Fibroblast of skin of right quadriceps (primary cell): ENCODE data around the gene VAC14.
A peak's percentile ranks its signal among the peaks of the same experiment; 100 is the strongest.

Experiments used
- DNase-seq: peaks from one replicate; pipeline ENCODE4 v3.0.0-alpha.2; 2013

Gene VAC14

DNA sequence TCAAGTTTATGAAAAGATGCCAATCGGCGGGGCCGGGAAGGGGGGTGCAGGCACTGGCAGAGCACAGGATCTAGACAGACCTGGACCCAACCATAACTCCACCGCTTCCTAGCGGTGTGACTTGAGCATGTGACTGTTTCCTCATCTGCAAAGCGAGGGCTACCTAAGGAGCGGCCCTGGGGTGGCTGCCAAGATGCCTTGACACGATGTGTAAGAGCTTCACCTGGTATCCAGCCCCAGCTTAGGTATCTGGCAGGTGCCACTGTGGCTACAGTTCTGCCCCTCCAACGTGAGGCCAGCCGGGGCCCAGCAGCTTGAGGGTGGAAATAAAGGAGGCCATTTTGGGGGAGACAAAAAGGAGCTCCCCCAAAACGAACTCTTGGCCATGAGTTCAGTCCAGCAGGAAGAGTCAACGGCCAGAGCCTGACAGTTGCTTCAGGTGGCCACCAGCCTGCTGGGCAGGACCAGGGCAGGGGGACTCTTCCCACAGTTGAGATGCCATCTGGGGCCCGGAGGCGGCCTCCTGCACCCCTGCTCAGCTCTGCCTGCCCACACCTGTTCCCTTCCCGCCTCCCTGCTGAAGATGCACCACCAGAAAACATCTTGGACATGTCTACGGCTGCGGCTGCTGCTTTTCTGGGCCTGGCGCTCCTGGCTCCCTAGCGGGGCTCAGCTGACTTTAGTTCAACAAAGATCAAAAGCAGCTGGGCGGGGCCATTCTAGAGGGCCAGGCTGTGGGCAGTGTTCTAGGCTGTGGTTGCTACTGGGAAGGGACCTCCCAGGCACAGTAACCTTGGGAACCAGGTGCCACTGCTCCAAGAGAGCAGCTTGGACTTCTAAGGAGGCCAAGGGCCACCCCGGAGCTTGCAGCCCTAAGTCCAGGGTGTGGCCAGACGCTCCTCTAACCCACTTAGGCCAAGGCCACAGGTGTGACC, 111.7 kb downstream of the VAC14 start:
- DNase-seq = no peak

DNA sequence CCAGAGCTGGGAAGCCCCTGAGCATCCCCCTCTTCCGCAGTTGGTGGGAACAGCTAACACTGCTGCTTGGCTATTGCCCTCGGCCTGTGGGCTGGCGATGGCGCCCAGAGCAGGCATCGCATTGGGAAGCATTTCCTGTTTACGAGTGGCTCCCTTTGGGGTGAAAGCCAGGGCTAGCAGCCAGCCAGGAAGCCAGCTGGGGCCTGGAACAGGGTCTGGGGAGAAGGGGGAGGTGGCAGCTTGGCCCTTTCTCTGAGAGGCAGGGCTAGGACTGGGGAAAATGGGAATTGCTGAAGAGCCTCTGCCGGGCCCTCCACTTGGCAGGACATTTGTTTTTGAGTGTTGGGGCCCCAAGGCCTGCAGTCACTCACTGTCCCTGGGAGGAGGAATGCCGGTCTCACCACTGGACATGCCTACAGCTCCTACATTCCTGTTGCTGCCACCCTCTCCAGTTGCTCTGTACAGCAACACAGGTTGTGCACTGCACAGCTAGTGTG, 112.7 kb downstream of the VAC14 start:
- peak; percentile 50 for DNase-seq

DNA sequence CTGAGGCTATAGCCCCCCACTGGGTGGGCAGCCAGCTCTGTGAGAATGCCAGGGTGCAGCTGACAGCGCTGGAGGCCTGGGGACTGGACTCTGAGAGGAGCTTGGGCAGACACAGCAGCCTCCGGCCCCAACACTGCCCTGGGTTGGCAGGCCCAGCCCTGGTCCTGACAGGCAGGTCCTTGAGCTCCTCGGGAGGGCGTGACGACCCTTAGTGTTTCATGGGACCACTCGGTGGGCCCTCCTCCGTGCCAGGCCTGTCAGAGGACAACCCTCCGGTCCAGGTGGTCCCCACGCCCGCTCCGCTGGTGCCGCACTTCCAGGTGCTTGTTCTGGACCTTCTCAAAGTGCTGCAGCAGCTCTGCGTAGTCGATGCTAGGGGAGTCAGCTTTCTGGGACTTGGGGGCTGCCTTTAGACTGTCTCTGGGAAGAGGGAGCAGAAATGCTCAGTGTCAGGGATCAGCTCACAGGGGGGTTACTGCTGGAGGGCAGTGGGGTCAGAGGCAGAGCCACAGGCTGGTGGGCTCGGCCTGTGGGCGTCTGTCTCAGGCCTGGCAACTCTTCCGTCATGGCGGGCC, 113.2 kb downstream of the VAC14 start:
- no peak for DNase-seq

DNA sequence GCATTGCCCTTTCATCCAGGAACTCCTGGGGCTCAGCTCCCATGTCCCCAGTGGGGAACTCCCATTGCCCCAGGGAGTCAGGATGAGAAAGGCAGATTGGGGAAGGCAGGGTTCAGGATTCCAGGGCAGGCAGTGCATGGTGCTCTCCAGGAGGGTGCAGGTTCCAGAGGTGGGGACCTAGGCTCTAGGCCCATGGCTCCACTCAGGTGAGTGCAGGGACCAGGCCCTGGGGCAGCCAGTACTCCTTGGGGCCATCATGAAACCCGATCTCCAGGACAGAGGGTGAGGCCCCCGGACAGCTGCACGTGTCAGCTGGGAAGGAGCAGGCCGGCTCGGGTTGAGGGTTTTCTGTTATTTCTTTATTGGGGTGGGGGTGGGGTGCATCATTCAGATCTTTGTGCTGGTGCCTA, 113.9 kb downstream of the VAC14 start:
- DNase-seq = no peak

DNA sequence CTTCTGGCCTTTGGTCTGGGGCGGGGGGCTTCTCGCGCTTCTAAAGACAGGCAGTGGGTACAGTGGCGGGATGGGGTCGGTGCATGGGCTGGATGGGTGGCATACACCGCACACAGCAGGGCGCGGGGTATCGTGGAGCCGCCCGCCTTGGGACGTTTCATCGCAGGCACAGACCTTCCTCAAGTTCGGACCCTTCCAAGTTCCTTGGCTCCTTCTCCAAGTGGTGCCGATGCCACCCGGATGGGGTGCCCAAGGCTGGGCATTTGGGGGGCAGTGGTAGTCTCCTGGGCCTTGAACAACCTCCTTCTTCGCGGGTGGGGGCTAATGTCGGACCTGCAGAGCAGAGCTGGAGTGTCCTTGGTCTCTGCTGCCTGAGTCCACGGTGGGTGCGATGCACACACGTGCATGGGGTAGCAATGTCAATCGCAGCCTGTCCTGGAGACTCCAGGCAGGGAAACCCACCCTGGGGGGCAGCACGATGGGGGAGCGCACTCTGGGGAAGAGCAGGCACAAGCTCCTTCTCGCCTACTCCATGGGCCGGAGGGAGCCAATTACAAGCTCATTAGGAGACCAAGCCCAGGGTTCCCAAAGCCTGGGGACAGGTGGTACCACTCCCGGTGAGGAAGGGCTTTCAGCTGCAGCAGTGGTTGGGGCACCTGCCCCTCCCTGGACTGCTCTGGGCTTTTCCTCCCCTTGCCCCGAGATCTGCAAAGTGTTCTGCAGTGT, 114.4 kb downstream of the VAC14 start:
- no peak for DNase-seq

DNA sequence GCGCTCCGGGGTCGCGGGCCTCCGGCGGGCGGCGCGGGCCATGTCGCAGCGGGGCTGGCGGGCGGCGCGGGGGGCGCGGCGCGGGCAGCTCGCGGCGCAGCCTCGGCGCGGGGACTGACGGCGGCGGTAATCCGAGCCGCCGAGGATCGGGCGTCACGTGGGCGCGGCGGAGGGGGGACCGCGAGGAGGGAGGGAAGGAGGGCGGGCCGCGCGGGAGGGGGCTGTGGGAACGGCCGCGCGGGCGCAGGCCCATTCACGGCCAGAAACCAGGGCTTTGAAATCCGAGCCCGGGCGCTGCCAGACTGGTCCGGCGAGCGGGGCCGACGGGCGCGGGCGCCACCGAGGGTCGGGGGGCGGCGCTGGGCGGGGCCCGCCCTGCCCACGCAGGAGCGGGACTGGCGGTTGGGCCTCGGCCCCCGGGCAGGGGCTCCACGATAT, 115.0 kb downstream of the VAC14 start, which contains the start of gene MTSS2:
Gene MTSS2, minus strand, starts transcription at position 116 of the 438 bp plus-strand sequence. CDS start 262 bp downstream, outside the sequence.
- peak; percentile 86 for DNase-seq

DNA sequence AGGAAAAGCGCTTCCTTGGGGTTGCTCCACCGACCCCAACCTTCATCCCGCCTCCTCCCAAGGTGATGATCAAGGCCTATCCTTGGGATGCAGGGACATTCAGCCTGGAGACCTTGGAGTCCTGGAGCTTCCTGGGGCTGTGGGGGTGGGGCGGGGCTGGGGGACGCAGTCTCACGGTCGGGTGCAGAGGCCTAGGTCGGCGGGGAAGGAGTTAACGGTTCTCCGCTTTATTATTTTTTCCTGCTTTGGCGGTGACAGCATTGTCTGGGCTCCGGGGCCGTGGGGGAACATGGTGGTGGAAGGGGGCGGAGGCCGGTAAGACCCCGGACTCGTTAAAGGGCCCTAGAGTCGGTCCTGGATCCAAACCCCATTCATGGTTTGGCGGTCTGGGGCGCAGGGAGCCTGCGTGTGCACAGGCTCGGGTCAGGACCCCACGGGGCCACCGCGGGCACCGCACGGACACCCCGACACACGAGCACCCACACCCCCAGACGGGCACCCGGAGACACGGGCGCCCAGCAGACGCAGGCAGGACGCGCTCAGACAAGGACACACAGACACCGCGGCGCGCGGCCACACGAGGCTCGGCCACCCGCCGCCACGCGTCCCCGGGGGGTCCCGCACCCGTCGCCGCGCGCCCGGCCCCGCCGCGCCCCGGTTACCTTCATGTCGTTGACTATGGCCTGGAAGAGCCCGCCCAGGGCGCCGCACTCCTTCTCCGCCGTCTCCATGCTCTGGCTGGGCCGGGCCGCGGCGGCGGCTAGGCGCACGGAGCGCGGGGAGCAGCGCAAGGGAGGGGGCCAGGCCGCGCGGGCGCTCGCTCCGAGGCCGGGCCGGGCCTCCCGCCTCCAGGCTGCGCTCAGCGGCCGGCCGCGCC, 115.7 kb downstream of the VAC14 start:
- DNase-seq = no peak

DNA sequence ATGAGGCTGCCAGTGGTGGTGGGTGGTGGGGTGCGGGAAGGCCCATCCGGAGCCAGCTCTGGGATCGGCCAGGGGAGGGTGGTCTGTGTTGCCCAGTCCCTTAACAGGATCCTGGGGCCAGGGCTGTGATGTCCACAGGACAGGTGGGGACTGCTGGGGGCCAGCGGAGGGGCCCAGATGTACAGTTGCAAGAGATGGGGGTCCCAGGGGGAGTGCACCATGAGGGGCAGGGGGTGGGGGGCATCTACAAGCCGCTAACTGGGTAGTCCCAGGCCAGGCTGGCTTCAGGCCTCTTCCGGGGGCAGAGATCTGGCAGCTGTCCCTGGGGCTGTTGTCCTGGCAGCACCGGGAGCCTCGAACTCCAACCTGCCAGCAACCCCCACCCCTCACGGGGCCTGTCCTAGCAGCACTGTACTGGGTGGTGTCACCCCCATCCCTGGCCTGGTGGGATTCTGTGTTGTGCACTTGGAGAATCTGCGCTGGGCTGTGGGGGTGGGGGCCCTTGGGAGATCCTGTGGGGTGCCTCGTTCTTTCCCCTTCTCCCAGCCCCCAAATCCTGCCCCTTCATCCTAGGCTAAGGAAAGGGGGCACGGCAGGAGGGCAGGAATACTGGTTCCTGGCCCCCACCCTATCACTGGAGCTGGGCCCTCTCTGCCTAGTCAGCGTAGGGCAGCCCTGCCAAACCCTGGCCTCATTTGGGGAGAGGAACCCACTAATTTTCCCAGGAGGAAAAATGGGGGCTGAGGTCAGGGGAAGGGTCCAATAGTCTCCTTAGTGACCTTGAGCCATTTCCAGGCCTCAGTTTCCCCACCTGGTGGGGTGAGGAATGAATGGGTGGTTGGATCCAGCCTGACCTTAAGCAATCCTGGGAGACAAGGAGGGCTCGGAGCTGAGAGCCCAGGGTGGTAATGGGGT, 116.6 kb downstream of the VAC14 start:
- no peak for DNase-seq

DNA sequence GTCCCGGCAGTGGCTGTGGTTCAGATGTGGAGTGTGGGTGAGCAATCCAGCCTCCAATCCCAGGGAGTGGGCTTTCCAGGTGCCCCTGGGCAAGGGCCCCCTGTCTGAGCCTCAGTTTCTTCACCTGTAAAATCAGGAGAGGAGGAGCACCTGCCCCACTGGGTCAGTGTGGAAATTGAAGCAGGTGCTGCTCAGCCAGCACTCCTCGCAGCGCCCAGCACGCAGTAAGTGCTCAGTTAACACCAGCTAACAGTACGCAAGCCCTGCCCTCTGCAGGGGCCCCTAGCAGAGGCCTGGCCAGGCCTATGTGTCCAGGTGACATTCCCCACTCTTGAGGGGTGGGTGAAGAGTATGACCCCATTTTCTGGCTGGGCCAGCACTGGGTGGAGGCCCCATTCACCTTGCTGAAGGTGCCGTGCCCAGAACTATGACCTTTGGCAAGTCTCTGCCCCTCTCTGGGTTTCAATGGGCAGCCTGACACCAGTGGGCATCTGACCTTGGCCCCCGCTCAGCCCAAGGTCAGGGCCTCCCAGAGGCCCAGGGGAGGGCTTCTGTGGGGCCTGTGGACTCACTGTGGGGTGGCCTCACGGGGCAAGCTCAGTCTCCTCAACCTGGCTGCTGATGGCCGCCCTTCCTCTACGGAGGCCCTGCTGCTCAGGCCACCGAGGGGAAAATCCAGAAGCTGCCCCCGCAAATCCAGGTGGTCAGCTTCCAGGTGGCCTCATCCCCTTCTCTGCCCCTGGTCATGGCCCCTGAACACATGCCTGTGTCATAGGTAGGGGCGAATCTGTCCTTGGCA, 117.6 kb downstream of the VAC14 start:
- no peak for DNase-seq

DNA sequence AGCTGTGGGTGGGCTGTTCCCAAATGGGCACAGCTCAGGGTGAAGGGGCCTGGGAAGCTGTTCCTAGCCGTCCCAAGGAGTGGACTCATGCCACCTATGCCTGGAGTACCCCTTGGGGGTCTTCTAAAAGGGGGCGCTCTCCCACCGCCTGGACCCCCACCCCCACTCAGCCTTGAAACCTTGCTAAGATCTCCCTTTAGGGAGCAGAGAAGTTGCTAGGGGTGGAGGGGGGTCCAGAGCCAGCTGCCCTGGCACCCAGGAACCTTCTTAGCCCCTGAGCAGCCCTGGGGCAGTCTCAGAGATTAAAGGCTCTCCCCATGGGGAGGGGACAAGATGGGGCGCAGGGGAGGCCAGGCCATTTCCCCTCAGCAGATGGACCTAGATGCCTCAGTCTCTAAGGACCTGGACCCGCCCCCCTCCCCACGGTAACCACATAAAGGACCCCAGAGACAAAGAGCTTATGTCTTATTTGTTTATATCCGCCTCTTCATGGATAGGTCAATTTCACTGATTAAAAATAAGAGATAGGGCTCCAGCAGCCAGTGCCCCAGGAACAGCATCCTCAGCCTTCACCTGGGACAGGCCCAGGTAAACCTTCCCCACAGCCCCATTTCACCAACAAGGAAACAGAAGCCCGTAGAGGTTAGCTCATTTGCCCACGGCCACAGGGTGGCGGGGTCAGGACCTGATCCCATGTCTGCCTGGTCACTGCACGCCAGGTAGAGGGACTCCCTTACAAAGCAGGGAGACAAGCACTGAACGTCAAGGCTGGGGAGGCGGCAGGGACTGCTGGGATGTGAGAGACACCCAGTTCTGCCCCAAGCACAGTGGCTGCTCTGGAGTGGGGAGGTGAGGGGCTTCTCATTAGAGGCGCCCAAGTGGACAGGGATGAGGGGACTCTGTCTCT, 118.5 kb downstream of the VAC14 start:
- no peak for DNase-seq

DNA sequence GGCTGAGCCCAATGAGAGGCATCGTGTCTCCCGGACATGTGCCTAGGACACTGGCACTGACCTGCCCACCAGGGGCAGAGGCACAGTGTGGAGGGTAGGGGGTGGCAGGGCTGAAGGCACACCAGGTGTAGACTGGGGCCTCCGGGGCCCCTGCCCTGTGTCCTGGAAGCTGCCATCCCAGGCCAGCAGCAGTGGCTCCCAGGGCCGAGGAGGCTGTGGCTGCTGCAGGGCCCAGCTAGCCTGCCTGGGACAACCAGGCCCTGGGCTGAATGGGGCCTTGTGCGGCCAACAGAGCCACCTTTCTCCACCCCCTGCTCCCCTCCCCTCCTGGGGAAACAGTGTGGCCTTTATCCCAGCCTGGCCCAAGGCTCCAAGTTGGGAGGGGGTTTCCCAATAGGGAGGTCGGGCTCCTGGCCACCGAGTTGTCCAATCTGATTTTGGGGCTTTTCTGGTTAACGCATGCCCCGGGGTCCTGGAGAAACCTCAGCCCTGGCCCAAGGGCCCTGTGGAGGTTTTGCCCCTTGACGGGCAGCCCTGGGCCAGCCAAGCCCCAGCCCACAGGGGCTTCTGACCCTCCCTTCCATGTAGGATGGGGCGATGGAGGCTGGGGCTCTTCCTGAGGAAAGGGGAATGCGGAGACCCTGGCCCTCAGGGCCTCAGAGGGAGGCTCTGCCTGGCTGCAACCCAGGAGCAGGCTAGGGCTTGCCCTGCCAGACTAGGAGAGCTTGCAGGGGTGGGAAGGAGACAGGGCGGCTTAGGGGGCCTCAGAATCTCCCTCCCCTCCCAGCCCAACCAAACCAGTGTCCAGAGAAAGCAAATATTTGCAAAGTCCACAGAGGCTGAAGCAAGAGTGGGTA, 119.3 kb downstream of the VAC14 start:
- no peak for DNase-seq

DNA sequence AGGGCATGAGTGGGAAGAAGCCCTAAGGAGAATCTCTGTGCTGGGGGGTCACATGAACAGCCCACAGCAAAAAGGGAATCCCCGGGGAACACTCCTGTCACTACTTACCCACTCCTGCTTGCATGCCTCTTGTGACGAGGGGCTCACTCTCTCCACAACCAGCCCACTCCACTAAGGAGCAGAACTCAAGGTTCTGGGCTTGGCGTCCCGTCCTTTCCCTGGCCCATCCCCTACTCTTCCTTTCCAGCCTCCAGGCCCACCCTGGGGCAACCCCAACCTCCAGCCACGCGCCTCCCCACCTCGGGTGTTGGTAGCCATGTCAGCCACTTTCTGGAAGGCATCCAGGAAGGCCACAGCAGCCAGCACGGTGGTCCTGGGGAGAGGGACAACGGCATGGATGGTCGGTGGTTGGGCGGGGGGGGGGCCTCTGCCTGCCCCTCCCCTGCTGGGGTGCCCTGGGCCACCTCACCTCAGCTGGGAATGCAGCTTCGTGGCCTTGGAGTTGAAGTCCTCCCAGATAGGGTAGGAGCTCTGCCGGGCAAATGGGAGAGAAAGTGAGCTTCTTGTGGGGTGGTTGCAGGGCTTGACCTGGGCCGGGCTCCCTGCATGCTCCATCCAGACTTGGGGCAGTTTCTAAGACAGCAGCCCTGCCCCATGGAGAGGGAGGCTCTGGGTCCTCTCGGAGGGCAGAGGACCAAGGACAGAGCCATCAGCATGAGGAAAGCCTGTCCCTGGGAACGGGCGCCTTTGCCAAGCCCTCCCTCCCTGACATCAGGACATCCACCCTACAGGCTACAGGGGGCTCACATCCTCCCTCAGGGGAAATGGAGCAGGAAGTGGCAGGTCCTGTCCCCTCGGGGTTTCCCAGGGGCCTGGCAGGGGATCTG, 120.2 kb downstream of the VAC14 start:
- no peak for DNase-seq

DNA sequence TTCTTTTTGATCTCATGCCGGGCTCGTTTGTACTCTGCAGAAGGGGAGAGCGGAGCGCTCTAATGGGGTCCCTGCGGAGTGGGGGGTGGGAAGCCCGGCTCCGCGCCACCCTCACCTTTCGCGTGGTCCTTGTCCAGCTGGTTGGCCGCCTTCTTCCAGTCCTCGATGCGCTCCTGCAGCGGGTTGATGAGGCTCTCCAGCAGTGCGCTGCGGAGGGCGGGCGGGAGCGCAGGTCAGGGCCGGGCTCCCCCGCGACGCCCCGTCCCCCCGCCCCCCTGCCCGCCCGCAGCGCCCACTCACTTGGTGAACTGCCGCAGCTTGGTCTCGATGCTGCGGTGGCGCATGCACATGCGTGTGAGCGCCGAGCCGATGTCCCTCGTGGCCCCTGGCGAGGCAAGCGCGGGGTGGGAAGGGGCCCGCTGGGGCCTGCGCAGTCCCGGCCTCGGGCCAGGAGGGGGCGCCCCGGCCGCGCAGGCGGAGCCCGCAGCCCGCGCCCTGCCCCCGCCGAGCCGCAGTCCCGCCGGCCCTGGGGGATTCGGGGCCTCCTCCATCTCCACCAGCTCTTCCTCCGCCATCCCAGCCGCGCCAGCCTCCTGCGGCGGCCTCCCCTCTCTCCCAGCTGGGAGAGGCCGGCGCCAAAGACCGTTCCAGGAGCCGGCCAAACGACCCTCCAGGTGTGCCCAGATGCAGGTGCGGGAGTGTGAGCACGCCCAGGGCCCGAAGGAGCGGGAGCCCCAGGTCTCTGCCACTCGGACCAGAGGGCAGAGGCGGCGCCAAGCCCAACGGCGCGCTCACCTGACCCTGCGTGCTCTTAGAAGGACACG, 121.1 kb downstream of the VAC14 start:
- peak; percentile 38 for DNase-seq

DNA sequence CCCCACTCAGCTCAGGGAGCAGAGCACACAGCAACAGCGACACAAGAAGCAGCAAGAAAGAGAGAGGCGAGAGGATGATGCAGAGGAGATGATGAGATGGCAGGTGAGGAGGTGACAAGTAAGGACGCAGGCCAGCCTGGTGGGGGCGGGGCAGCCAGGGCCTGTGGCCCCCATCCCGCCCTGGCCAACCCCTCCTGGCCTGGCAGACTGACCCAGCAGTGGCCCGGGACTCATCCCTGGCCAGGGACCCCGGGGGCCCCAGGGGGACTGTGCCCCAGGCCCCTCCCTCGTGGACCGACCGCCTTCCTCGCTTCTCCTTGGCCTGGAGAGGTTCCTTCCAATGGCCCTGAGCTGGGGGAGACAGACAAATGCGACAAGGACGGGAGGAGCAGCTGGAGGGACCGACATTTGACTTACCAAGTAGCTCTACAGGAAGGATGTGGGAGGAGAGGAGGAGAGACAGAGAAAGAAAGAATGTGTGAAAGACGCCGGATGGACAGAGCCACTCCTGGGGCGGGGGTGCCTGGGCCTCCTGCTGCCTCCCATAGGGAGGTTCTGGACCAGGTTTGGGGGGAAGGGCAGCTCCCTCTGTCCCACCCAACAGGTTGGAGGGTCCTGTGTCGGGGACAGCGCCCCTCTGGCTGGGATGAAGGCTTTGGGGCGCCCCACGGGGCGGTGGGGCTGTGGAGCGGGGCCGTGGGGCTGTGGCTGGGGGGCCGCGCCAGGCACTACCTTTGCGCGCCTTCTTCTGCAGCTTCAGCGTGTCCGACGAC, 121.9 kb downstream of the VAC14 start:
- DNase-seq = no peak
